ENCODE results near the gene PPIP5K2.

The PPIP5K2 gene

DNA sequence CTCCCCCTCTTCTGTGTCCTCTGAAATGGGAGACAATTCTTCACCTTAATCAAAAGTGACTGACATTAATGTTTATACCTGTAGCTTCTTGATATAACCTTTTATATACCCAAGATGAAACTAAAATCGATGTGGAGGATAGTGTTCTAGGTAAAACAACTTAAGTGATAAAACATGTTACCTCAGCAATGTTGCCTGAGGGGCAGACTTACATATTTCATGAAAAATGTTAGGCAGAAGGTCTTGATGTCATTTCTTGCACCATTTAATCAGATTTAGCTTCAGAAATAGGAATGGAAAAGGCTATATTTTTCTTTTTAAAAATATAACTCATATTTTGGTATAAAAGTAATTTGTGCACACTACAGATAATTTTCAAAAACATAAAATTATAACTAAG is 115.8 kb downstream of the PPIP5K2 start:
- in situ Hi-C loops (cut with MboI; ENCODE audit: low sequenced_read_pairs): no loop called here

GRCh38 chr5:103237778-103238177 is 117.7 kb downstream of the PPIP5K2 start:
- in situ Hi-C loops (cut with MboI; ENCODE audit: low sequenced_read_pairs): no loop called here

DNA sequence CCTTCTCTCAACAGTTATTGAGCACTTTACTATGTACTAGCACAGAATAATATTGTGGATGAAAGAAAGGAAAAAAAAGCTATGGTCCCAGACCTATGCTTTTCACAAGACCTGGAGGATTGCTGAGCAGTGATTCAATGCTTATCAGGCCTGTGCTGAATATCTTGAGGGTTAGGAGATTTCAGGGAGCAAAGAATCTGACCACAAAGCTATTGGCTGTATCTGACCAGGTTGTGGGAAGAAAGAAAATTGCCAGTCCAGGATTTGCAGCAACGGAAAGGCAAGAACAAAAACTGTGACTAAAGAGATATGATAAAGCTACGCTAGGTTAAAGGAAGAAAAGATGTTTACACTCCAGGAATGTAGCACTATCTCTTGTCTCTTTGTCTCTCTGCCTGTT is 123.6 kb downstream of the PPIP5K2 start:
- in situ Hi-C loops (cut with MboI; ENCODE audit: low sequenced_read_pairs): no loop called here

- in situ Hi-C loops (cut with MboI; ENCODE audit: low sequenced_read_pairs): no loop called here
Observed at GRCh38 chr5:103244398-103244797, 124.3 kb downstream of the PPIP5K2 start.

- in situ Hi-C loops (cut with MboI; ENCODE audit: low sequenced_read_pairs): no loop called here
Observed at GRCh38 chr5:103245761-103246160, 125.7 kb downstream of the PPIP5K2 start.

DNA sequence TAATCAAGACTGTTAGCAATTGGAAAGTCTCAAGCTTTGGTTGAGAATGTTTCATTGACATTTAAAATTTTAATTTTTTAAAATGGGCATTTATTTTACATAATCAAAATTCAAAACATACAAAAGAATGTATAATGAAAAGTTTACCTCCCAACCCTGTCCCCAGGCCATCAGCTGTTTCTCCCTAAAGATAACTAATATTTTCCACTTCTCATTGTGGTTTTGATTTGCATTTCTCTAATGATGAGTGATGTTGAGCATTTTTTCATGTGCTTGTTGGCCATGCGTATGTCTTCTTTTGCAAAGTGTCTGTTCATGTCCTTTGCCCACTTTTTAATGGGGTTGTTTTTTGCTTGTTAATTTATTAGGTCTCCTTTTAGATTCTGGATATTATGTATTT is 127.0 kb downstream of the PPIP5K2 start:
- in situ Hi-C loops (cut with MboI; ENCODE audit: low sequenced_read_pairs): no loop called here

DNA sequence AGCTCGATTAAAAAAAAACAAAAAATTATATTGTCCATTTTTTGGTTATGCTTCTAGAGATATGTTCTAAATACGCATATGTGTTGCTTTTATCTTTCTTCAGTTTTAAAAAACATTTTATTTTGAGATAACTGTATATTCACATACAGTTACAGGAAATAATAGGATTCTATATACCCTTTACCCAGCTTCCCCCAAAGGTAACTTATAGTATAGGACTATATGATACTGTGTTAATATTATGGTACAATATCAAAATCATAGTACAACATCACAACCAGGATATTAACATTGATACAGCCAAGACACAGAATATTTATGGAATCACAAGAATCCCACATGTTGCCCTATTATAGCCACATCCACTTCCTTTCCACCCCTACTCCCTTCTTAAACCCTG is 129.0 kb downstream of the PPIP5K2 start:
- in situ Hi-C loops (cut with MboI; ENCODE audit: low sequenced_read_pairs): no loop called here

- in situ Hi-C loops (cut with MboI; ENCODE audit: low sequenced_read_pairs): no loop called here
Observed at GRCh38 chr5:103254921-103255320, 134.8 kb downstream of the PPIP5K2 start.

- in situ Hi-C loops (cut with MboI; ENCODE audit: low sequenced_read_pairs): no loop called here
Observed at GRCh38 chr5:103255691-103256090, 135.6 kb downstream of the PPIP5K2 start.

DNA sequence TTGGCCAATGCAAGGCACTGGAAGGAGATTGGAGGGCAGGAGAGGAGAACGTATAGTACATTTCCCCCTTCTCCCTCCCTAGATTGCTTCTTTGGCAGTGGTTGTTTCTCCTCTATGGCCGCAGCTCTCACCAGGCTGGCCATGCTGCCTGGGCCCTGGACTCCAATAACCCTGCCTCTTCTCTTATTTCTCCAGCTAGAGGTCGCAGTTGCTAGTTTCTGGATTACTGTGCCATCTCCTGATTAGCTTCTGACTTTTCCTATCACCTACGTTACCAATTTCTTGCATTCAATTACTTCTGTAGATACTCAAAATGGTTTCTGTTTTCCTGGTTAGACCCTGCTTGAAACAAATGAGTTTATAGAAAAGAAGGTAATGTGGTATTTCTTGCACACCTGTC is 136.1 kb downstream of the PPIP5K2 start:
- in situ Hi-C loops (cut with MboI; ENCODE audit: low sequenced_read_pairs): no loop called here

GRCh38 chr5:103258368-103258956 is 138.4 kb downstream of the PPIP5K2 start, which contains the start of gene MACIR:
TSS of gene MACIR (plus strand) at chr5:103258763. CDS start at chr5:103275920, 17,157 bp downstream.
- in situ Hi-C loops (cut with MboI; ENCODE audit: low sequenced_read_pairs): no loop called here

DNA sequence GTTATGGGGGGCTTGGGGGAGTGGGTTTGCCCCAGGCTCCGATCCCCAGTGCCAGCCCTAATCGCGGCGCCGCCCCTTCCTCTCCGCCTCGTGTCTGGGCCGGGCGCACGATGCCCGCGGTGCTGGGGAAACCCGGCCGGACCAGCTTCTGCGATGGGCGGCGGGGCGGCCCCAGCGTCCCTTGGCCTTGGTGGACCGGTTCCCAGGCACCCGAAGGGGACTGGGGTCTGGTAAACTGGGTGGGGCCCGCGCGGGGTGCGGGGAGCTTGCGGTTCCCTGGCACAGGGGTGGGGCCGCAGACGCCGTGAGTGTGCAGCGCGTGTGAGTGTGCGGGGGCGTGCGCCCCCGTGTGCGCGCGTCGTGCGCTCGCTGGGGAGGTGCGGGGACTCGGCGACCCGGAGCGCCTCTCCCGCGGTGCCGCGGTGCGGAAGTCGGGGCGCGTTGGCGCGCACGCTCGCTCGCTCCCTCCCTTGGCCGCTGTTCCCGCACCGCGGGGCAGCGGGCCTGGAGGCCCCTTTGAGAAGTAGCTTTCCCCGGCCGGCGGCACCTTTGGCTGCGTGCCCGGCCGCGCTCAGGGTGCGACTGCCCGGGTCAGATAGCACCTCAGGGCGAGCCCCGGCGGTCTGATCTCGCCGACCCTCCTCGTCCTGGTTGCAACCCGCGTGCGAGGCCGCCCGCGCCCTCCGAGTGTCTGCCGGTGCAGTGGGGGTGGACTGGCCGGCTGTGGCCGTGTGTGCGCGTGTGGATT is 139.0 kb downstream of the PPIP5K2 start:
- in situ Hi-C loops (cut with MboI; ENCODE audit: low sequenced_read_pairs): no loop called here

GRCh38 chr5:103259705-103260355 is 139.7 kb downstream of the PPIP5K2 start:
- in situ Hi-C loops (cut with MboI; ENCODE audit: low sequenced_read_pairs): no loop called here

GRCh38 chr5:103260951-103261350 is 140.8 kb downstream of the PPIP5K2 start:
- in situ Hi-C loops (cut with MboI; ENCODE audit: low sequenced_read_pairs): no loop called here
